GM18505 (cell line): ENCODE results near the gene MAGEA10.
"Not testable (repeated sequence)": the region's sequence is repeated elsewhere in the genome, so short reads cannot be mapped to it uniquely, and the experiment has no call there.

Experiments used
- ATAC-seq: cut with Tn5 transposase; IDR thresholded peaks from one replicate; pipeline ENCODE4 v1.9.1; 2021; ENCODE audit not compliant: unreplicated experiment
- POLR2A ChIP-seq: IDR thresholded peaks from 4 replicates; pipeline ENCODE4 v1.6.1; 2011; ENCODE audit warnings: borderline replicate concordance; ENCODE audit not compliant: insufficient read depth, insufficient read length; ENCODE audit errors: extremely low read depth

MAGEA10 gene

GRCh38 chrX:152137771-152138387 is 498 bp downstream of the MAGEA10 start:
- ATAC-seq = no peak
- TF ChIP-seq POLR2A = no peak

GRCh38 chrX:152136312-152136711 is 2.1 kb downstream of the MAGEA10 start:
- TF ChIP-seq POLR2A = no peak
- ATAC-seq = no peak

GRCh38 chrX:152131525-152131924 is 6.9 kb downstream of the MAGEA10 start:
- no peak for TF ChIP-seq POLR2A
- no peak for ATAC-seq

DNA sequence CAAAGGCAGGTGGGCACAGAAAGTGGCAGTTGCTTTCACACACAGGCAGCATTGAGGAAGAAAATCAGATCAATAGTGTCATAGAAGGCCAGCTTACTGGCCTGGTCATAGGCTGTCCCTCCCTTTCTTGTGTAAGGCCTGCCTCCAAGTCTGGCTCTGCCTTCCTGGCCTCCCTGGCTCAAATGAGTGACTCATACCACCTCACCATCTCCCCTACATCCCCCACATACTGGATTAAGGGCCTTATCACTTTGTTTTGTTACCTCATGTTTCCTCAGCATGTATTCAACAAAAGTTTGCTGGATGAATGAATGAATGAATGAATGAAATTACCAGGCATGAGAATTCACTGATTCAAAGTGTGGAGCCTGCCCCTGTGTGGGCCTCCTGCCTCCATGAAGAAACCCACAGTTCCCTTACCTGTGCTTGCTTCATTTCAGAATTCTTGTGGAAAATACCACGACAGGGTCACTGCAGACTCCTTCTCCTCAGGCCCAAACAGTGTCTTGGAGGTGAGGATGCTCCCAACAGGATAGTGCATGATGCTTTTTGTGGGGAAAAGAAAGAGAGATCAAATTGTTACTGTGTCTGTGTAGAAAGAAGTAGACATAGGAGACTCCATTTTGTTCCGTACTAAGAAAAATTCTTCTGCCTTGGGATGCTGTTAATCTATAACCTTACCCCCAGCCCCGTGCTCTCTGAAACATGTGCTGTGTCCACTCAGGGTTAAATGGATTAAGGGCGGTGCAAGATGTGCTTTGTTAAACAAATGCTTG is 9.1 kb downstream of the MAGEA10 start:
- not testable (repeated sequence) for ATAC-seq

DNA sequence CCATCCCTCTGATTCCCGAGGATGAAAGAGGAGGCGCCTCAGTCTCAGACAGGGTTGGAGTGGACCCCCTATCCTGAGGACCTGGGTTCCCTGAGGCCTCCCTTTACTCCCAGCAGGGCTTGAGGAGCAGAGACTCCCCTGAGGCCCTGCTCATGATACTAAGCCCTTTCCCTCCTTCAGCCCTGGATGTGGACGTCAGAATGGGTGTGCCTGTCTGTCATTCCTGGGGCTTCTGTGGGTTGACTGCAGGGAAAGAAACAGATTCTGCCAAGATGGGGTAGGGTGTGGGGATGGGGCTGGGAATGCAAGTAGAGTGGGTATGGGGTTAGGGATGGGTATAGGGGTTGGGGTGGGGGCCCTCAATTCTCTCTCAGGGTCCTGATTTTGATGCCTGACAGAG is 21.1 kb downstream of the MAGEA10 start:
- TF ChIP-seq POLR2A = no peak
- no peak for ATAC-seq

DNA sequence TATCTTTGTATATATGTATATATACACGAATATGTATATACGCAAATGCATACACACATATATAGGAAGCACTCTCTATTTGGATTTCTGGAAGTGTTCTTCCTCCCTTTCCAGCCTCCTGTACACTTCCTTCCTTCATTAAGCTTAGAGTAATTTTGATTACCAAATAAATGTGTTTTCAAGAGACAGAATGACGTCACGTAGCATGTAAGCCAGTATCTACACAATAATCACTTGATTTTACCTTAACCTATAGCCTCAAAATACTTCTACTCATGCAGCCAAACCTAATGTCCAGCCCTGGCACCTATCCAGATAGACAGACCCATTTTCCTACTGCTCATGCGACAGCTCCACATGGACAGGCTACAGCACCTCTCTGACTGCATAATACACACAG is 29.9 kb downstream of the MAGEA10 start:
- TF ChIP-seq POLR2A = no peak
- no peak for ATAC-seq

GRCh38 chrX:152103866-152104265 is 34.5 kb downstream of the MAGEA10 start:
- ATAC-seq = no peak
- TF ChIP-seq POLR2A = no peak

DNA sequence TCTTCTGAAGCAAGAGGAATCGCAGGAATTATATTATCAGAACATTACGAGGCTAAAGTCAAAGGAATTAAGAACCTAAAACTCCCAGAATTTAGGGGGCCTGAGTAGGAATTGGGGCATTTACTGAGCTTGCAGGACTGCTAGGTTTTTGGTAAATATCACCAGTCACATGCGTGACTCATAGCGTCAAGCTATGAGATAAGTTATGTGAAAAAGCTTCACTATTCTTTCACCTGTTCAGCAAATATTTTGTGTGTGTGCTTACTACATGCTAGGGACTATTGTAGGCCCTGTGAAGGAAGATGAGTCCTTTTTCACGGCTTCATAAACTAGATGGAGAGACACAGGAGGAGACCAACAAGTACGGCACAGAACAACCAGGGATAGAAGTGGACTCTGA is 52.2 kb downstream of the MAGEA10 start:
- no peak for ATAC-seq
- no peak for TF ChIP-seq POLR2A
